H1 (cell line): ENCODE data around the gene DUSP12. TPM values are rescaled to one million over a fixed set of nuclear protein-coding genes. Genes with fewer than 3 reads are reported as not detected.

Source experiments
- BRCA1 ChIP-seq: IDR thresholded peaks from 2 replicates; pipeline ENCODE4 v1.6.1; 2012; ENCODE audit warnings: low read depth, low read length, improper control_type of control experiment
- CEBPB ChIP-seq: IDR thresholded peaks from 2 replicates; pipeline ENCODE4 v1.6.1; 2012; ENCODE audit warnings: low read depth, low read length
- CHD2 ChIP-seq: IDR thresholded peaks from 2 replicates; pipeline ENCODE4 v1.6.1; 2012; ENCODE audit warnings: low read length, improper control_type of control experiment
- CREB1 ChIP-seq: IDR thresholded peaks from 2 replicates; pipeline ENCODE4 v1.6.1; 2012; ENCODE audit warnings: inconsistent platforms
- CTBP2 ChIP-seq: IDR thresholded peaks from 2 replicates; pipeline ENCODE4 v1.7.0; 2011; ENCODE audit warnings: borderline replicate concordance, mild to moderate bottlenecking, moderate library complexity, mixed read lengths, low read length; ENCODE audit not compliant: insufficient read depth, insufficient read length
- E2F6 ChIP-seq: IDR thresholded peaks from 2 replicates; pipeline ENCODE4 v1.6.1; 2012; ENCODE audit warnings: inconsistent platforms
- EGR1 ChIP-seq: IDR thresholded peaks from 2 replicates; pipeline ENCODE4 v1.6.1; 2011; ENCODE audit warnings: low read depth, low read length, borderline replicate concordance
- HDAC2 ChIP-seq, 2 experiments: fragments of 300-600 bp in 1 of 2; sonication (generic) in 1 of 2; IDR thresholded peaks; 2 replicates each; pipeline ENCODE4 v1.6.1; 2011 to 2012; ENCODE audit warnings: low read depth in 2 of 2, low read length in 2 of 2, mild to moderate bottlenecking in 2 of 2, moderate library complexity in 2 of 2, borderline replicate concordance in 1 of 2, inconsistent platforms in 1 of 2
- HDAC6 ChIP-seq: IDR thresholded peaks from one replicate; pipeline ENCODE4 v1.7.1; 2012; ENCODE audit warnings: low read depth, mild to moderate bottlenecking, inconsistent platforms, low read length, moderate library complexity
- KDM4A ChIP-seq: IDR thresholded peaks from one replicate; pipeline ENCODE4 v1.7.1; 2012; ENCODE audit warnings: low read depth, mild to moderate bottlenecking, moderate library complexity, low read length, inconsistent platforms; ENCODE audit not compliant: severe bottlenecking
- NANOG ChIP-seq: IDR thresholded peaks from 2 replicates; pipeline ENCODE4 v1.6.1; 2011; ENCODE audit warnings: low read length, low read depth, mild to moderate bottlenecking, inconsistent platforms; ENCODE audit not compliant: insufficient read depth, poor library complexity, severe bottlenecking
- POLR2A ChIP-seq, 2 experiments: IDR thresholded peaks; 1 replicate in 1 of 2; 2 replicates in 1 of 2; pipeline ENCODE4 v1.6.1; 2011; ENCODE audit warnings: low read depth in 2 of 2, low read length in 2 of 2, mild to moderate bottlenecking in 2 of 2; ENCODE audit errors: control extremely low read depth in 1 of 2
- POLR2AphosphoS5 ChIP-seq: IDR thresholded peaks from 2 replicates; pipeline ENCODE4 v1.6.1; 2011; ENCODE audit warnings: low read depth, low read length
- RBBP5 ChIP-seq: IDR thresholded peaks from 2 replicates; pipeline ENCODE4 v1.7.1; 2012; ENCODE audit warnings: low read depth, mild to moderate bottlenecking, inconsistent platforms, low read length, moderate library complexity, borderline replicate concordance
- RFX5 ChIP-seq: IDR thresholded peaks from 2 replicates; pipeline ENCODE4 v1.6.1; 2011; ENCODE audit warnings: low read depth, low read length, improper control_type of control experiment, borderline replicate concordance
- SIN3A ChIP-seq, 2 experiments: IDR thresholded peaks in 1 of 2; conservative IDR thresholded peaks in 1 of 2; 2 replicates each; pipeline ENCODE4 v1.6.1; 2011 to 2012; ENCODE audit warnings: low read length in 2 of 2, improper control_type of control experiment in 1 of 2, low read depth in 1 of 2, mild to moderate bottlenecking in 1 of 2
- SIX5 ChIP-seq: IDR thresholded peaks from 2 replicates; pipeline ENCODE4 v1.6.1; 2011; ENCODE audit warnings: mild to moderate bottlenecking, low read depth, low read length
- SP1 ChIP-seq: IDR thresholded peaks from 2 replicates; pipeline ENCODE4 v1.6.1; 2011; ENCODE audit warnings: low read depth, low read length
- SP2 ChIP-seq: IDR thresholded peaks from 2 replicates; pipeline ENCODE4 v1.6.1; 2012; ENCODE audit warnings: mild to moderate bottlenecking, low read length, inconsistent platforms
- TAF1 ChIP-seq: IDR thresholded peaks from 2 replicates; pipeline ENCODE4 v1.6.1; 2011; ENCODE audit warnings: mild to moderate bottlenecking, low read depth, low read length
- TAF7 ChIP-seq: optimal IDR thresholded peaks from 2 replicates; pipeline ENCODE3; 2011; ENCODE audit warnings: low read depth, mild to moderate bottlenecking, inconsistent platforms, low read length, moderate library complexity, borderline replicate concordance
- TBP ChIP-seq: IDR thresholded peaks from 2 replicates; pipeline ENCODE4 v1.6.1; 2011; ENCODE audit warnings: low read depth, low read length, improper control_type of control experiment
- YY1 ChIP-seq: IDR thresholded peaks from 2 replicates; pipeline ENCODE4 v1.6.1; 2011; ENCODE audit warnings: low read depth, mild to moderate bottlenecking, low read length
- ZNF274 ChIP-seq: IDR thresholded peaks from 2 replicates; pipeline ENCODE4 v1.7.0; 2012; ENCODE audit warnings: low read length, borderline replicate concordance; ENCODE audit errors: extremely low read depth
- polyA plus RNA-seq, 7 experiments: library from polyadenylated mRNA; depleted of rRNA in 3 of 7; stranded (reverse) in 5 of 7; unstranded in 2 of 7; fragments of >200 nt in 5 of 7; fragments of 200-250 nt in 2 of 7; gene quantifications; 1 replicate in 5 of 7; 2 replicates in 1 of 7; 4 replicates in 1 of 7; pipeline versions ENCODE4 v1.2.1 to v1.2.3, GENCODE V29; 2011 to 2013; ENCODE audit warnings: missing spikeins in 2 of 7, mixed read lengths in 2 of 7
- total RNA-seq: library from RNA; stranded (reverse); fragmentation: NEBNext Ultra II Directional; extraction: Animal tissue kit (Norgen Biotek cat#: 25700); gene quantifications from 2 replicates; pipeline ENCODE4 v1.2.1, GENCODE V29; 2021

DUSP12 gene
- total and polyA plus RNA-seq, 2 of the 8 experiments (the other 6 are each of a cell fraction or from before 2014, with no cell fraction given): 27.6 to 33.9 TPM

GRCh38 chr1:161749509-161750407 is at the start of gene DUSP12 (continued):
- TF ChIP-seq TBP: peak; percentile 89
- no peak for TF ChIP-seq CHD2
- peak; percentile 24 for TF ChIP-seq NANOG
- TF ChIP-seq HDAC6: no peak
- peak; percentile 66 for TF ChIP-seq KDM4A
- no peak for TF ChIP-seq CEBPB
- peak; percentile 81 for TF ChIP-seq TAF7
- TF ChIP-seq SIN3A (conservative IDR thresholded peaks at IDR 0.05 in 1 of 2, IDR thresholded peaks at IDR 0.05 in 1 of 2; ENCODE audit: low read depth in 1 of 2, low read length in 2 of 2): peak; percentile 41 to 78; a peak in 2 of 4 replicates
- TF ChIP-seq HDAC2 (IDR thresholded peaks at IDR 0.05; ENCODE audit: borderline replicate concordance in 1 of 2, low read depth in 2 of 2, low read length in 2 of 2): peak in 1 of 2 experiments; percentile 61; a peak in 2 of 4 replicates
- TF ChIP-seq SIX5: no peak
- TF ChIP-seq RBBP5: peak; percentile 75; the same call in 1 of the 2 replicates
- TF ChIP-seq ZNF274: no peak
- peak; percentile 26 for TF ChIP-seq CTBP2
- TF ChIP-seq BRCA1: 0 out of 2 replicates have a peak, but pooled peaks have one; percentile 17
- peak; percentile 88 for TF ChIP-seq POLR2AphosphoS5
- TF ChIP-seq TAF1: peak; percentile 89
- TF ChIP-seq E2F6: peak; percentile 61
- TF ChIP-seq YY1: peak; percentile 98
- peak; percentile 39; the same call in 1 of the 2 replicates for TF ChIP-seq CREB1
- TF ChIP-seq POLR2A (IDR thresholded peaks at IDR 0.05; ENCODE audit: control extremely low read depth in 1 of 2, low read depth in 2 of 2, low read length in 2 of 2): peak; percentile 90 to 97
- TF ChIP-seq EGR1: peak; percentile 58; the same call in 1 of the 2 replicates
- no peak for TF ChIP-seq RFX5
- no peak for TF ChIP-seq SP1
- peak; percentile 86 for TF ChIP-seq SP2
